HG03066 (cell line): ENCODE results near the gene FMNL3.

Source experiments
- ATAC-seq: cut with Tn5 transposase; IDR thresholded peaks from one replicate; pipeline ENCODE4 v1.9.1; 2021; ENCODE audit warnings: low read depth; ENCODE audit not compliant: unreplicated experiment

Gene FMNL3

DNA sequence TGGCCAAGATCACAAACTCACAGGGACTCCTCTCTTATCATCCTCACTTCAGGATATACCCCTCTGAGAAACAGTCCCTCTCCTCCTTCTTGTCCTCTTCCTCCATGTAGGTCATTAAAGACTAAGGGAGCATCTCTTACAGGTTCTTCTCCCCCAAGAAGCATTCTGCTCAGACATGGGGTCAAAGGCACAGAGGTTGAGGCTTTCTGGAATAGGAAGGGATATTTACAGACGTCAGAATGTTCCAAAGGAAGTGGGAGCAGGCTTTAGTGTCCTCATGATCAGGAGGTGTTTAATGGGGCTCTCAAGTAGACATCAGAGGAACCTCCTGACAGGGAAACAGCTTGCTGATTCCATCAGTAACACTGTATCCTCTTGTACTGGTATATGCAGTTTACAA lies 47.5 kb downstream of the FMNL3 start:
- no peak for ATAC-seq

DNA sequence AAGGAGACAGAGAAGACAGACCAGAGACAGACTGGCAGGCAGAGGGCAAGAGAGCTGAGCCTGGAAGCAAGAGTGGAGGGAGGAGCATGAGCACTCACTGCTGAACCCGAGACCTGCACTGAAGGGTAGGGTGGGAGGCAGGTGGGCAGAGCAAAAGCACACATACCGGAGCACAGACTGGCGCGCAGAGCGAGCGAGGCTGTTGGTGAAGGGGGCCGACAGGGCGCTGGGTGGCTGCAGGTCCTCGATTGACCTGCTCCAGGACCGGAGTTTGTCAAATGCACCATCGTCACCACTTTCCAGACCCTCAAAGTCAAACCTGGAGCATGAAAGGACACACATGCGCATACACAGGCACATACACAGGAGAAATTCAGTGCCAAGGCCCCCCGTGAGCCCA lies 48.9 kb downstream of the FMNL3 start:
- no peak for ATAC-seq

DNA sequence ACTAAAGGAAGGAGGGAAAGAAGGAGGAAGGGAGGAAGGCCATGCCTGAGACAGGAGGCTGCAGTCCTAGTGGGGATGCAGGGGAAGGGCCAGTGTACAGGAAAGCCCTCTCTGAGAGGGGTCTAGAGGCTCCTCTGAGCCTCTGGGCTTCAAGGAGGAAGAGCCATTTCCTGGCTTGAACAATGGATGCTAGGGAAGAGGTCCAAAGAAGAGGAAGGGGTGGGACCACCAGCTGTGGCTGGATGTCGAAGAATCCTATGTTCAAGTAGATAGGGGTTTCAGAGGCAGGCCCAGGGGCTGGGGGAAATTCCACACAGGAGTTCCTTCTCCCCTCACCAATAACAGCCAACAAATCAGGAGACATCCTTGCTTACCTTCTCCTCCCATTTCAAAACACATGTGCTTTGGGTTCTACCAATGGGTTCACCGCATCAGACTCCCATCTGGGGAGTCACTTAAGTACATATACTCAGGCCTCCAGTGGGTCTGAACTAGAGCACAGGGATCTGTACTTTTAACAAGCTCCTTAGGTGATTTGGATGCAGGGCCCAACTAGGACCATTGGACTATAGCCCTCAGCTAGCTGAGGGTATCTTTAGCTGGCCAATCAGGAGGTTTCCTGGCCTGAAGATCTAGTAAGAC lies 51.5 kb downstream of the FMNL3 start:
- ATAC-seq: no peak

DNA sequence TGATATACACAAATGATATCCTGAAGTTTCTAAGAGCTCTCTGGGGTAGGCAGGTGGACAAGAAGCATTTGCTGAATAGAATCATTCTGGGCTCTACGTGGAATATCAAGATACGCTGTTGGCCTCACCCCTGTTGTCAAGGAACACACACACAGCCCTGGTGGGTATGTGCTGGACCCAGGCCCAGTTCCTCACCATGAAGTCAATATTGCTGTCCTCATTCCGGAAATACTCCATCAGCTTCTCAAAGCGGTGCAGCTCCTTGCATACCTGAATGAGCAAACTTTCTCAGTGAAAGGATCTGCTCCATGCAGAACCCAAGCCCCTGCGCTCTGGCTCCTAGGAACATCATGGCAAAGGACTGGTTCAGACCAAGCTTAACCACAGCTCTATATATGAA lies 52.5 kb downstream of the FMNL3 start:
- ATAC-seq: no peak

DNA sequence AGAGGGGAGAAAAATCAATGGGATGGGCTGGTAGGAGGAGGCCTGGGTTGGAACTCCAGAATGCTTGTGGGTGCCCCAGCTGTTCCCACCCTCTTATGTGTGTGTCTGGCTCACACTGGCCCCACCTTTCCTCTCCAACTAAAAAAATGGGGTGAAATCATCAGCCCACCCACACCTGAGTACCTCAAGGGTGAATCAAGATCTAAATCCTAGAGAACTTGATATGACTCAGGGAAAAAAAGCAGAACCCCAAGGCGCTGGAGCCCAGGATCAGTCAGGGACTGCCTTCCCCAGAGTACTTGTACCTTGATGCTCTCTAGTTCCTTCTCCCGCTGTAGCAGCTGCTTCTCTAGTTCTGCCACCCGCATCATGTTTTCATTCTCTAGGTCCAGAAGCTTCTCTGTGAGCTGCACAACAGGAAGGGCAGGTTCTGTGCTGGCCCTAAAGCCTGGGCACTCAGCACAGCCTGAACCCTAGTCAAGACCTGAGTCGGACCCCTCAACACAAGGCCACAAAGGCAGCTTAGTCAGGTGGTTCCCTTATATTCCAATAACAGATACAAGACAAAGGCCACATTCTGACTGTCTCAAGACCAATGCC lies 54.2 kb downstream of the FMNL3 start:
- no peak for ATAC-seq

DNA sequence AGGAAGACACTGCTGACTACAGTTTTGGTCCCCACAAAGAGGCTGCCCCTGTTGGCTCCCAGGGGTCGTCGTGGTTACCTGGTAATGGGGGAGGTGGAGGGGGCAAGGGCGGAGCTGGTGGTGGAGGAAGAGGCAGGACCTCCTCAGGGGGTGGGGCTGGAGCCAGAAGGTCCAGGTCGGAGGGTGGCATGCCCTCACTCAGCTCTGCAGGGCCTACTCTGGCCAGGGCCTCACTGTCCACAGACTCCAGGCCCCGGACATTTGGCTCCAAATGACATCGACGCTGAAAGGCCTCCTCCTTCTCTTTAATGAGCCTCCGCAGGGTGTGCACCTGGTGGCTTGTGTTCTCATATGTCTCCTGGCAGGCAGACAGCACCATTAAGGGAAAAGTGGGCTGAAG lies 55.4 kb downstream of the FMNL3 start:
- no peak for ATAC-seq

DNA sequence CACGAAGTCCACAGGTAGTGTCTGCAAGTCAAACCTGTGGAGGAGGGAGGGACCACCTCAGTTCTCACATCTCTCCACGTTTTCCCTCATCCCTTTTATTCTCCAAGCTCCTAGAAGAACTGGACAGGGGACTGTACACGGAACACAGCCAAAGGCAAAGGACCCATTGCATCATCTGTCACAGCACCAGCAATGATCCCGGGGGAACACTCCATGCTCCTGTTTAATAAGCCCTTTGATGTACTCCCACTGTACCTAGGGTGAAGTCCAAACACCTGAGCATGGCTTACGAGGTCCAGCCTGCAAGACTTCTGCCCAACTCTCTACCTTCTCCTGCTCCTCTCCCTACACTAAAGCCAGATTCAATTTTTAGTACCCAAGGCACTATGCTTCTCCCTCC lies 57.3 kb downstream of the FMNL3 start:
- no peak for ATAC-seq

DNA sequence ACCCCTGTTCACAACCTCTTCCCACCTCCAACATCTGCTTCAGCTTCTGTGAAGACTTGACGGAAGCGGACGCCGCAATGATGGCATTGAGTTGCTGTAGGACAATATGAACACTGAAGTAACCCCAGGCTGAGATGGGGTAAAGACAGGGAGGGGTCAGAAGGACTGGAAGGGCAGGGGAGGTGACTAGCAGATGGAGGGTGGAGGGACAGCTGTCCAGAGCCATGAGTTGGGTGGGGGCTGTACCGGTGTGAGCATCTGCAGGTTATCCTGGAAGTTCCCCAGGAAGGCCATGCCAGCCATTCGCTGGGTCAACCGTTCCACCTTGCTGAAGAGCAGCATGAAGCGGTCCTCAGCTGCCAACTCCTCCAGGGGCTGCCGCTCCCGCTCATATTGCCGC lies 57.8 kb downstream of the FMNL3 start:
- no peak for ATAC-seq

DNA sequence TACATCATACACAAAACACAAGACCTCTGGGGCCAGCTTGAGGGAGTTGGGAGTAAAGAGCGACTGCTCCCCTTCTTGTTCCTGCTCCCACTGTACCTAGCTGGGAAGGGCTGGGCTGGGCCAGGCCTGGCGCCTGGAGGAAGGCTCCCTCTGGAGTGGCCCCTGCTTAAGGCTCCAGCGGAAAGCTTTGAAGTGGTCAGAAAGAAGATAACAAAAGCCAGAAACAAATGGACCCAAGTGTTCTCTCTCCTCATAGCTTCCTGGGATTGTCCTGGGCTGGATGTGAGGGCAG lies 58.5 kb downstream of the FMNL3 start:
- no peak for ATAC-seq

DNA sequence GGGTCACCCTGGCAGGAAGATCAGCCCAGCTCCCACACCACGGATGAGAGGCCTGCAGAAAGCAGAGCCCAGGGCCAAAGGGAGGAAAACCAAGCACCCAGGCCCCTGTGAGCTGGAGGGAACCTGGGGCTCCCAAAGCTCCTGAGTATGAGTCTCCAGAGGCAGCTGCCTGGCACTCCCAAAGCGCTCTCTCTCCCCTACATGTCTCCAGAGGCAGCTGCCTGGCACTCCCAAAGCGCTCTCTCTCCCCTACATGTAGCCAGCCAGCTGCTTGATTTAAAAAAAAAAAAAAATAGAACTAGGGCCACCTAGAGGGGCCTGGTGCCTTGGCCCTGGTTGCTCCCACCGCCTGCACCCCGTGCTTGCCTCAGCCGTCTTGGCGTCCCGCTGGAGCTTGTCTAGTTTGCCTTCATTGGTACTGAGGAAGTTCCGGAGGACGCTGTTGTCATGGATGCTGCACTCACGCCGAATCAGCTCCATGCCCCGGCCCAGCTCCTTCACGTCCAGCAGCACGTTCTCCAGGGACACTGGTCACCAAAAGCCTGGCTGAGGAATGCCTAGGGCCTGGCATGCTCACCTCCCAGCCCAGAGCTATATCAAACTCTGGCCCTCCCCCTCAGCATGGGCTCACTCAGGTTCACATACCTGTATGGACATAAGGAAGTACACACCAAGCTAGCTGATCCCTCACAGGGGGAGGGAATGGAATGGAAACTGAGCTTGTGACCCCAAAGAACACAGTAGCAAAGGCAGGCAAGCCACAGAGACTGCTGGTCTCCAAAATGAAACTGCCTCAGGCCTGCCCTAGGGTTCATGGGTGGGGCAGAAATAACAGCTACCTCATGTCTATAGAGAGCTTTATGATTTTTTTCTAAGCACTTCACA lies 59.1 kb downstream of the FMNL3 start:
- ATAC-seq: no peak

DNA sequence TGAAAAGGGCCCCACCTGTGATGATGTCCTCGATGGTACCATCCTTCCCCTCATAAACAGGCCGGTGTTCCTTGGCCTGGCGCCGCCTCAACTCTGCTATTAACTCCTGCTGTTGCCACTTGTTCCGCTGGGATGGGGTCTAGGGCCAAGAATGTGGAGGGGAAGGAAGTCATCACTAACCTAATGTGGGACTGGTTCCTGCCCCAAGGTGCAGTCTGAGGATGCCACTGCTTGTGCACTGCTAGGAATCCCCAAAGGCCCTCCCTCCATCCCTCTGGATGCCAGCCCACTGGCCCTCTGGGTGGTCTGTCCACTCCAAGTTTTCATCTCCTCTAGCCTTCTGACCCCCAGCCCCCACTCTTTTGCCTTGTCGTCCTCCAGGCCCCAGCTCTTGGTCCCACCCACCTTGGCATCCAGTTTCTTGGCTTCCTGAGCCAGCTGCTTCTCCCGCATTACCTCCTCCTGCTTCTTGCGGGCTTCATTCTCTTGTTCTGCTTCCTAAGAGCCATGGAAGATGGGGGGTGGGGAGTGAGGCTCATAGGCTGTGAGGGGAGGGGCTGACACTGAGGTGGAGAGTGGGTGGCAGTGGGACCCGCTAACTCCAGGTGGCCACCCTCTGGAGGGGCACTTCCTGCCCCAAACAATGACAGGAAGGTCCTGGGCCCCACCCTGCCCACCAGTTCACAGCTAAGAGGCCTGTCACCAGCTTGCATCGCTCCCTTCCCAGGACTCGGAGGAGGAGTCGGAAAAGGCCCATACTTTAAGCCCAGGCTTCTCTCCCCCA lies 60.1 kb downstream of the FMNL3 start:
- ATAC-seq: no peak

DNA sequence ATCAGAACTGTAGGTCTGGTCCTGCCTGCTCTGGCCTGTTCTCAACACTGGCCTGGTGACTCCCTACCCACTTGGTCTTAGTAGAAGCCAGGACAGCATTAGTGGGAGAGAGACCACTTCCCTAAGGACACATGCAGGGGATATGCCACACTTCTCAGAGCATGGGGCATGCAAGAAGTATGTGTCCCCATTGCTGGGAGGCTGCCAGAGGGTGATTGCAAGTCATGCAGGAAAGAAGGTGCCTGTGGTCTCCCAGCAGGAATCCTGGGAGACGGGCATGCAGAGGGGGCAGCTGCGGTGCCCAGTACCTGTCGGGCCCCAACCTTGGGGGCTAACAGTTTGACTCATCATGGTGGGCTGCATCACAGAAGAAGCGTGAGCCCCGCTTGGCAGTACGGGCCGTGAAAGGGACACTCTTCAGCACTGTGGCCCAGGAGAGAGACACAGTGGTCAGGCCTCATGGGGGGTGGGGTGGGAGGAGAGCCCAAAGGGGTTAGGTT lies 60.8 kb downstream of the FMNL3 start:
- no peak for ATAC-seq

DNA sequence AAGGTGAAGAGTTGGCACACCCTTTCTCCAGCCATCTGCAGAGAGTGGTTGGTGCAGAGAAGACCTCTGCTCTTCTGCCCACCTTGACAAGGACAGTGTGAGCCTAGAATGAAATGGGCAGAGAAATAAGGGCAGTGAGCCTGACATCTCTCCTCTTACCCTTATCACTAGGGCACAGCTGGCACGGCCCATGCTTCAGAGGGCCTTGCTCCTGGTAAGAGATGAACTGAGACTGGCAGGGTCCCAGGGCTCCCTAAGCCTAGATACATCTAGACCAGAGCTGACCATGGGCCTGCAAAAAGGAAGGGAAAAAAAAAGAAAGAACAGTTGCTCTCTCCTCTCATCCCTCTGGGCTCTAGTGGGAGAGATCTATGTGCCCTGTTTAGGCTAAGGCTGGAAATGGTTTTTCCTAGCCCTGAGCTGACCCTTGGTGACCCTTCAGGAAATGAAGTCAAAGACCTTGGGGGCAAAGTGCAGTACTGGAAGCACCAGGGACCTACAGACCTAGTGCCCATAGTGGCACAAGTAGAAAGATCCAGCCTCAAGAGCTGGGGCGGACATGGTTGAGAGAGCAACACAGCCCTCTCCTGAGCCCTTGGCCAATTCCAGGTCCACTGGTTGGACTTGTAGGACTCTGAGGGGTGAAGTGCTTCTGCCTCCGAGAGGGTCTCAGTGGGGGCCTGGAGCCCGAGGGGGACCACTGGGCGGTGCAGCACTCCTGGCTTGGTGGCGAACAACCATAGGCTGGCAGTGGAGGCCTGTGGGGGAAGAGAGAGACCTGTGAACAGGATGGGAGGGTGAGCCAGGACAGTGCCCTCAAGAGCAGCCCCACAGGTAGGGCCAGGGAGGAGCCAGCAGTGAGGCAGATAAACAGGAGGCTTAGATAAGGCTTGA lies 61.8 kb downstream of the FMNL3 start:
- no peak for ATAC-seq

DNA sequence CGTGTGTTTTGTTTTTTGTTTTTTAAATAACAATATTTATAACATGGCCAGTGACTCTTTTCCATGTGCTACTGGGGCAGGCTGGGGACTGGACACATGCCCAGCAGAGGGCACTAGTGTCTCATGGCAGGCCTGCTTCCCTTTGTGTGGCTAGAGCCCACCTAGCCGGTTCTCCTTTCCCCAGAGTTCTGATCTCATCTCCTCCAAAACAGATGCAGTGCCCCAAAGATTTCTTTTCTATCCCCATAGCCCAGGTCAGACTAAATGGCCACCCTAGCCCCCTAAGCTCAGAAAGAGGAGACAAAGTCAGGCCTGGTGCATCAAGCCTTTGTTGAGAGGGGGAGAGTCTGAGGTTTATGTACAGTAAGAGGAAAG lies 62.6 kb downstream of the FMNL3 start:
- no peak for ATAC-seq

DNA sequence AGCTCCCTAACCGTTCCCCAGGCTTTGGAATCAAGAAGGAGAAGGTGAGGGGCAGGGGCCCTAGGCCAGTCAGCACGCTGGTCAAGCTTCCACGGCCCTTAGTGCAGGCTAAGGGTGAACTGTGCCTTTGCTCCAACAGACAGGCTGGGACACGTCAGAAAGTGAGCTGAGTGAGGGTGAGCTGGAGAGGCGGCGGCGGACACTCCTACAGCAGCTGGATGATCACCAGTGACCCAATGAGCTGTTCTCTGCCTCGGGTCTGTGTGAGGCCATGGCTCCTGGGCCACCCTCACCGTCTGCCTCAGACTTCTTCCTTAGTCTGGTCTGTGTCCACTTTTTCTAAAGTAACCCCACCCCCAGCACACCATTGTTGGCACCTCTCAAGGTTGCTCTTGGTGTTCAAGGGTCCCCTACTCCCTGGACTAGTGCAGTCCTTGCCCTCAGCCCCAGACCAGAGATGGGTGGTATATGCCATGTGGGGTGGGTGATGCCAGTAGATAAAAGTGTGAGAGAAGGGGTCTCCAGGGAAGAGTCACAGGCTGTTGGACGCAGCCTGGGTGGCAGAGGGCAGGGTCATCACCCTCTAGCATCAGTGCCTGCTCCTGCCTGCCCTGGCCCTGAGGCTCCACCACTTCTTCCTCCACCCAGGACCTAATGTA lies 63.1 kb downstream of the FMNL3 start:
- no peak for ATAC-seq

DNA sequence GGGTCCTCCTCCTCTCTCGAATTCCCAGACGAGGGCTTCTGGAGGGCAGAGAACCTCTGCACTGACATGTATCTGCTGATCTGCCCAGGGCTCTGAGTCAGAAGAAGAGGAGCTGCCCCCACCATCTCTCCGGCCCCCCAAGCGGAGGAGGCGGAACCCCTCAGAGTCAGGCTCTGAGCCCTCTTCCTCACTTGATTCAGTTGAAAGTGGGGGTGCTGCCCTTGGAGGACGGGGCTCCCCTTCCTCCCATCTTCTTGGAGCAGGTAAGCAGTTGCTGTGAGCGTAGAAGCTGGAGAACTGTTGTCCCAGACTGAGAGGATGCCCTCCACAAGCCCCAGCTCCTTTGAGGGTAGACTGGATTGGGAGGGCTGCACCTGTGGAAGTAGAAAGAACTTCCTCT lies 64.1 kb downstream of the FMNL3 start:
- no peak for ATAC-seq

DNA sequence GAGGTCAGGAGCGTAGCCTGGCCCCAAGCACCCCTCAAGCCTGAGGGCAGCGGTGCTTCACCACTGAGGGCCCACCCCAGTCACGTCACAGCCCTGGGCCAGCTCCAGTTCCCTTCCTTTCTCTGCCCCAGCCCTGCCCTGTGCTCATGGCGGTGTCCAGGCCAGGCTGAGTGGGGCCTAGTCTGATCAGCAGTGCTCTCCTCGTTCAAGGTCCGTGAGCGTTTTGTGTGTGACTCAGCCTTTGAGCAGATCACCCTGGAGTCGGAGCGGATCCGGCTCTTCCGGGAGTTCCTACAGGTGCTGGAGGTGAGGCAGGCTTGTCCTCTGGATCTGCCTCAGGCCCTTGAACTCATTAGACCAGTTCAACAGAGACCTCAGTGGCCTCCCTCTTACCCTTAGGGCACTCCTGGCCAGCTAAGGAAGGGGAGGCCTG lies 64.8 kb downstream of the FMNL3 start:
- ATAC-seq: no peak

DNA sequence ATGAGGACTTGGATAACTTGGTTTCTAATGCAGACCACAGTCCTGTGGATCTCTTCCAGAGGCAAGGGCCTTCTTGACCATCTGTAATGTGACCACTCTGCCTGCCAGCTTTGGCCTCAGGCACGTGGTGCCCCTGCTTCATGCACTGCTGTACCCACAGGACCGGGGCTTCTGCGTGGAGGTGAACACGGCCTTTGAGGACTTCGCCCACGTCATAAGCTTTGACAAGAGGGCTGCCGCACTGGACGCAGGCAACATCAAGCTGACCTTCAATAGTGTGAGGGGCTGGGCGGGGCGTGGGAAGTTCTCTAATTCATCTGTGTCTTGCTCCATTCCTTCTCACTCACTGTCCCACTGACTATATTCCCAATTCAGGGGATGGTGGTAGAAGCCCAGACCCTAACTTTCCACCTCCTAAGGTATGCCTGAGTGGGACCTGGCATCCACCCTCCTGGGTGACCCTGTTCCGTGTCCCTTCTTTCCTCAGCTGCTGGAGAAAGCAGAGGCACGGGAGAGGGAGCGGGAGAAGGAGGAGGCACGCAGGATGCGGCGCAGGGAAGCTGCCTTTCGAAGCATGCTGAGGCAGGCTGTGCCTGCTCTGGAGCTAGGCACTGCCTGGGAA lies 65.3 kb downstream of the FMNL3 start:
- ATAC-seq: no peak
